NCI-H146 (cell line): ENCODE results near the gene TMEM167B.
"Not testable (repeated sequence)": the region's sequence is repeated elsewhere in the genome, so short reads cannot be mapped to it uniquely, and the experiment has no call there.

Experiments used
- DNase-seq: peaks from one replicate; lab custom pipeline; 2025; lab: John Stamatoyannopoulos, UW

Gene TMEM167B

GRCh38 chr1:109090196-109091077 lies at the start of gene TMEM167B:
TSS of gene TMEM167B (plus strand) at chr1:109090764. CDS start at chr1:109090873, 109 bp downstream.
- DNase-seq, result peak; percentile 88

GRCh38 chr1:109040989-109041620 lies 49.5 kb upstream of the TMEM167B start:
- DNase-seq, result peak; percentile 64

GRCh38 chr1:109041621-109042468 lies 48.7 kb upstream of the TMEM167B start, which contains the start of gene WDR47:
TSS of gene WDR47 (minus strand) at chr1:109042102. CDS start at chr1:109023512, 18,590 bp downstream.
- peak; percentile 96 for DNase-seq

GRCh38 chr1:109045595-109045994 lies 45.0 kb upstream of the TMEM167B start:
- DNase-seq, result no peak

GRCh38 chr1:109046671-109047070 lies 43.9 kb upstream of the TMEM167B start:
- no peak for DNase-seq

- DNase-seq, result no peak
Measured at GRCh38 chr1:109047339-109047738, 43.2 kb upstream of the TMEM167B start.

GRCh38 chr1:109048335-109048734 lies 42.2 kb upstream of the TMEM167B start:
- no peak for DNase-seq

GRCh38 chr1:109050228-109050995 lies 40.2 kb upstream of the TMEM167B start:
- DNase-seq, result no peak

GRCh38 chr1:109052145-109052544 lies 38.4 kb upstream of the TMEM167B start:
- not testable (repeated sequence) for DNase-seq

- DNase-seq, result no peak
Measured at GRCh38 chr1:109056064-109056463, 34.5 kb upstream of the TMEM167B start.

- no peak for DNase-seq
Measured at GRCh38 chr1:109059026-109059425, 31.5 kb upstream of the TMEM167B start.

GRCh38 chr1:109060707-109061106 lies 29.9 kb upstream of the TMEM167B start:
- DNase-seq, result no peak

GRCh38 chr1:109061183-109061582 lies 29.4 kb upstream of the TMEM167B start:
- DNase-seq, result no peak

- no peak for DNase-seq
Measured at GRCh38 chr1:109065137-109065536, 25.4 kb upstream of the TMEM167B start.

- no peak for DNase-seq
Measured at GRCh38 chr1:109067883-109068282, 22.7 kb upstream of the TMEM167B start.

GRCh38 chr1:109069294-109069693 lies 21.3 kb upstream of the TMEM167B start:
- DNase-seq, result no peak

GRCh38 chr1:109075531-109076490 lies 14.8 kb upstream of the TMEM167B start, which contains the start of gene TAF13:
TSS of gene TAF13 (minus strand) at chr1:109076003. CDS start at chr1:109075947, 56 bp downstream.
- peak; percentile 92 for DNase-seq

GRCh38 chr1:109078317-109078716 lies 12.2 kb upstream of the TMEM167B start:
- DNase-seq, result no peak

- DNase-seq, result no peak
Measured at GRCh38 chr1:109079240-109079622, 11.3 kb upstream of the TMEM167B start.

- no peak for DNase-seq
Measured at GRCh38 chr1:109080441-109081082, 10.0 kb upstream of the TMEM167B start.
